HG03060 (cell line): ENCODE measurements around the gene KIAA0825.
"Not testable (repeated sequence)": the region's sequence is repeated elsewhere in the genome, so short reads cannot be mapped to it uniquely, and the experiment has no call there.

ENCODE experiments used
- ATAC-seq: cut with Tn5 transposase; IDR thresholded peaks from one replicate; pipeline ENCODE4 v1.9.1; 2021; ENCODE audit warnings: low read depth, moderate number of reproducible peaks; ENCODE audit not compliant: unreplicated experiment

Gene KIAA0825

GRCh38 chr5:94385767-94386166 is 232.6 kb downstream of the KIAA0825 start:
- ATAC-seq: no peak

- ATAC-seq: no peak
Observed at GRCh38 chr5:94378062-94378461, 240.3 kb downstream of the KIAA0825 start.

GRCh38 chr5:94376672-94377345 is 241.6 kb downstream of the KIAA0825 start:
- no peak for ATAC-seq

GRCh38 chr5:94375801-94376200 is 242.6 kb downstream of the KIAA0825 start:
- ATAC-seq: no peak

GRCh38 chr5:94374336-94374735 is 244.1 kb downstream of the KIAA0825 start:
- ATAC-seq: no peak

GRCh38 chr5:94367900-94368299 is 250.5 kb downstream of the KIAA0825 start:
- no peak for ATAC-seq

GRCh38 chr5:94366811-94367210 is 251.6 kb downstream of the KIAA0825 start:
- ATAC-seq: no peak

GRCh38 chr5:94362857-94363256 is 255.5 kb downstream of the KIAA0825 start:
- ATAC-seq: no peak

GRCh38 chr5:94361832-94362796 is 256.3 kb downstream of the KIAA0825 start:
- no peak for ATAC-seq

- no peak for ATAC-seq
Observed at GRCh38 chr5:94361161-94361560, 257.2 kb downstream of the KIAA0825 start.

GRCh38 chr5:94360382-94361130 is 257.8 kb downstream of the KIAA0825 start:
- no peak for ATAC-seq

- no peak for ATAC-seq
Observed at GRCh38 chr5:94359880-94360279, 258.5 kb downstream of the KIAA0825 start.

- ATAC-seq: no peak
Observed at GRCh38 chr5:94355811-94356210, 262.6 kb downstream of the KIAA0825 start.

GRCh38 chr5:94354837-94355485 is 263.4 kb downstream of the KIAA0825 start:
- not testable (repeated sequence) for ATAC-seq

- no peak for ATAC-seq
Observed at GRCh38 chr5:94353605-94354004, 264.8 kb downstream of the KIAA0825 start.

GRCh38 chr5:94347130-94347529 is 271.3 kb downstream of the KIAA0825 start:
- no peak for ATAC-seq

GRCh38 chr5:94345257-94345656 is 273.1 kb downstream of the KIAA0825 start:
- ATAC-seq: no peak

- ATAC-seq: no peak
Observed at GRCh38 chr5:94337617-94338016, 280.8 kb downstream of the KIAA0825 start.

GRCh38 chr5:94335936-94336335 is 282.5 kb downstream of the KIAA0825 start:
- ATAC-seq: no peak

- ATAC-seq: no peak
Observed at GRCh38 chr5:94329115-94329514, 289.3 kb downstream of the KIAA0825 start.
